Stomach (tissue), 4 donors: ENCODE results near the gene PTPRM.

Experiments used
- EP300 ChIP-seq: sonication (generic); formaldehyde crosslinking; IDR thresholded peaks from one replicate; pipeline ENCODE4 v1.6.1; 2017; ENCODE audit warnings: antibody characterized with exemption
- TF ChIP-seq, protein P1 (sequence below), 7 experiments: fragments of 450-650 bp in 4 of 7; fragments of 200-600 bp in 3 of 7; sonication (generic) in 3 of 7; IDR thresholded peaks; one replicate each; pipeline ENCODE4 v1.5.1; 2016 to 2019; ENCODE audit warnings: antibody characterized with exemption in 7 of 7, control low read depth in 2 of 7, mild to moderate bottlenecking in 1 of 7

- TF ChIP-seq, protein P1, sequence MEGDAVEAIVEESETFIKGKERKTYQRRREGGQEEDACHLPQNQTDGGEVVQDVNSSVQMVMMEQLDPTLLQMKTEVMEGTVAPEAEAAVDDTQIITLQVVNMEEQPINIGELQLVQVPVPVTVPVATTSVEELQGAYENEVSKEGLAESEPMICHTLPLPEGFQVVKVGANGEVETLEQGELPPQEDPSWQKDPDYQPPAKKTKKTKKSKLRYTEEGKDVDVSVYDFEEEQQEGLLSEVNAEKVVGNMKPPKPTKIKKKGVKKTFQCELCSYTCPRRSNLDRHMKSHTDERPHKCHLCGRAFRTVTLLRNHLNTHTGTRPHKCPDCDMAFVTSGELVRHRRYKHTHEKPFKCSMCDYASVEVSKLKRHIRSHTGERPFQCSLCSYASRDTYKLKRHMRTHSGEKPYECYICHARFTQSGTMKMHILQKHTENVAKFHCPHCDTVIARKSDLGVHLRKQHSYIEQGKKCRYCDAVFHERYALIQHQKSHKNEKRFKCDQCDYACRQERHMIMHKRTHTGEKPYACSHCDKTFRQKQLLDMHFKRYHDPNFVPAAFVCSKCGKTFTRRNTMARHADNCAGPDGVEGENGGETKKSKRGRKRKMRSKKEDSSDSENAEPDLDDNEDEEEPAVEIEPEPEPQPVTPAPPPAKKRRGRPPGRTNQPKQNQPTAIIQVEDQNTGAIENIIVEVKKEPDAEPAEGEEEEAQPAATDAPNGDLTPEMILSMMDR (IDR thresholded peaks at IDR 0.05): no peak
- TF ChIP-seq EP300: no peak
Measured at GRCh38 chr18:7633171-7633570, 66.1 kb downstream of the PTPRM start.
